ES-I3 (cell line): ENCODE measurements around the gene TRAPPC10.

Source experiments
- H3K36me3 ChIP-seq: 2 replicates; pipeline ENCODE4 v1.6.1; 2013; ENCODE audit warnings: mild to moderate bottlenecking, low read length, control low read depth, moderate library complexity; ENCODE audit not compliant: insufficient read depth
- H3K4me1 ChIP-seq: 2 replicates; pipeline ENCODE4 v1.6.1; 2013; ENCODE audit warnings: mild to moderate bottlenecking, control low read depth, low read length; ENCODE audit not compliant: insufficient read depth
- H3K9ac ChIP-seq: 2 replicates; pipeline ENCODE4 v1.6.1; 2013; ENCODE audit warnings: low read depth, mild to moderate bottlenecking, low read length, moderate library complexity
- H3K9me3 ChIP-seq: 2 replicates; pipeline ENCODE4 v1.6.1; 2013; ENCODE audit warnings: mild to moderate bottlenecking, low read length, moderate library complexity; ENCODE audit not compliant: control insufficient read depth, insufficient read depth

Gene TRAPPC10, protein sequence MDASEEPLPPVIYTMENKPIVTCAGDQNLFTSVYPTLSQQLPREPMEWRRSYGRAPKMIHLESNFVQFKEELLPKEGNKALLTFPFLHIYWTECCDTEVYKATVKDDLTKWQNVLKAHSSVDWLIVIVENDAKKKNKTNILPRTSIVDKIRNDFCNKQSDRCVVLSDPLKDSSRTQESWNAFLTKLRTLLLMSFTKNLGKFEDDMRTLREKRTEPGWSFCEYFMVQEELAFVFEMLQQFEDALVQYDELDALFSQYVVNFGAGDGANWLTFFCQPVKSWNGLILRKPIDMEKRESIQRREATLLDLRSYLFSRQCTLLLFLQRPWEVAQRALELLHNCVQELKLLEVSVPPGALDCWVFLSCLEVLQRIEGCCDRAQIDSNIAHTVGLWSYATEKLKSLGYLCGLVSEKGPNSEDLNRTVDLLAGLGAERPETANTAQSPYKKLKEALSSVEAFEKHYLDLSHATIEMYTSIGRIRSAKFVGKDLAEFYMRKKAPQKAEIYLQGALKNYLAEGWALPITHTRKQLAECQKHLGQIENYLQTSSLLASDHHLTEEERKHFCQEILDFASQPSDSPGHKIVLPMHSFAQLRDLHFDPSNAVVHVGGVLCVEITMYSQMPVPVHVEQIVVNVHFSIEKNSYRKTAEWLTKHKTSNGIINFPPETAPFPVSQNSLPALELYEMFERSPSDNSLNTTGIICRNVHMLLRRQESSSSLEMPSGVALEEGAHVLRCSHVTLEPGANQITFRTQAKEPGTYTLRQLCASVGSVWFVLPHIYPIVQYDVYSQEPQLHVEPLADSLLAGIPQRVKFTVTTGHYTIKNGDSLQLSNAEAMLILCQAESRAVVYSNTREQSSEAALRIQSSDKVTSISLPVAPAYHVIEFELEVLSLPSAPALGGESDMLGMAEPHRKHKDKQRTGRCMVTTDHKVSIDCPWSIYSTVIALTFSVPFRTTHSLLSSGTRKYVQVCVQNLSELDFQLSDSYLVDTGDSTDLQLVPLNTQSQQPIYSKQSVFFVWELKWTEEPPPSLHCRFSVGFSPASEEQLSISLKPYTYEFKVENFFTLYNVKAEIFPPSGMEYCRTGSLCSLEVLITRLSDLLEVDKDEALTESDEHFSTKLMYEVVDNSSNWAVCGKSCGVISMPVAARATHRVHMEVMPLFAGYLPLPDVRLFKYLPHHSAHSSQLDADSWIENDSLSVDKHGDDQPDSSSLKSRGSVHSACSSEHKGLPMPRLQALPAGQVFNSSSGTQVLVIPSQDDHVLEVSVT

GRCh38 chr21:44011579-44012473 lies at the start of gene TRAPPC10:
Gene TRAPPC10, plus strand, starts transcription at chr21:44012309. Its CDS starts 185 bp downstream, at chr21:44012494.
- H3K9ac ChIP-seq: peak within 1 kb of the TSS; percentile 96
- H3K36me3 ChIP-seq: no peaks in the 10 kb centered on the region

GRCh38 chr21:43965911-43966585 lies 46.1 kb upstream of the TRAPPC10 start:
- Histone ChIP-seq H3K36me3 (no peaks in the 10 kb centered on the region; the same call in 1 of the 2 replicates), H3K9me3 (no peaks in the 10 kb centered on the region; the same call in 1 of the 2 replicates), H3K9ac (no peak overlapping the region), H3K4me1 (no peaks in the 10 kb centered on the region)

More at GRCh38 chr21:44011579-44012473, at the start of gene TRAPPC10:
- Histone ChIP-seq H3K9me3 (no peaks in the 10 kb centered on the region), H3K4me1 (peaks cover 14% of the 10 kb centered on the region)

DNA sequence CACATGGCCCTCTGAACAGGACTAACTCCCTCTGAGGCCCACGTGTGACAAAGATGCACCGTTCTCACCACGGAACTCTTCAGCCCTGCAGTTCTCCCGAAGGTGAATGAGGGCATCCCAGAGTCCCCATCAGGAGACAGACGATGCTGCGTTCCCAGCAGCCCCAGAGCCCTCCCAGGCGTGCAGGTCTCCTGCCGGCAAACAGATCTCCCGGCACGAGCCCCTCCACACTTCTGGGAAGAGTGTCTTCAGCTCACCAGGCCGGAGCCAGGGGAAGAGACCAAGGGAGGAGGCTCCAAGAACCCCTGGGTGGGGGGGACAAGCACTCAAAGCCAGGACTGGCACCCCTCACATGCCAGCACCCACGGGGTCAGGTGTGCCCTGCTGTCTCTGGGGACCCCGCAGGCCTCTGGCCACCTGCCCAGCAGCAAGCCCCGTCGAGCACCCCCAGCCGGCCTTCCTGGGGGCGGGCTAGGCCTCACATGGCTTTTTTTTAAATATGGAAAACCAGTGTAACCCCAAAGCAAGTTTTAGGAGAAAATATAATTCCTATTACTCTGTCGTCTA lies 45.1 kb upstream of the TRAPPC10 start:
- Histone ChIP-seq H3K9ac (no peak overlapping the region), H3K4me1 (no peaks in the 10 kb centered on the region)

GRCh38 chr21:43967981-43968380 lies 44.1 kb upstream of the TRAPPC10 start:
- 0 out of 2 replicates have a peak, but pooled peaks cover 4% of the 10 kb centered on the region for H3K36me3 ChIP-seq
- H3K9me3 ChIP-seq: no peaks in the 10 kb centered on the region; the same call in 1 of the 2 replicates
- H3K4me1 ChIP-seq: no peaks in the 10 kb centered on the region
- no peak overlapping the region for H3K9ac ChIP-seq

More for the DNA sequence above, 45.1 kb upstream of the TRAPPC10 start:
- Histone ChIP-seq H3K9me3 (no peaks in the 10 kb centered on the region; the same call in 1 of the 2 replicates), H3K36me3 (peaks cover 4% of the 10 kb centered on the region; the same call in 1 of the 2 replicates)

DNA sequence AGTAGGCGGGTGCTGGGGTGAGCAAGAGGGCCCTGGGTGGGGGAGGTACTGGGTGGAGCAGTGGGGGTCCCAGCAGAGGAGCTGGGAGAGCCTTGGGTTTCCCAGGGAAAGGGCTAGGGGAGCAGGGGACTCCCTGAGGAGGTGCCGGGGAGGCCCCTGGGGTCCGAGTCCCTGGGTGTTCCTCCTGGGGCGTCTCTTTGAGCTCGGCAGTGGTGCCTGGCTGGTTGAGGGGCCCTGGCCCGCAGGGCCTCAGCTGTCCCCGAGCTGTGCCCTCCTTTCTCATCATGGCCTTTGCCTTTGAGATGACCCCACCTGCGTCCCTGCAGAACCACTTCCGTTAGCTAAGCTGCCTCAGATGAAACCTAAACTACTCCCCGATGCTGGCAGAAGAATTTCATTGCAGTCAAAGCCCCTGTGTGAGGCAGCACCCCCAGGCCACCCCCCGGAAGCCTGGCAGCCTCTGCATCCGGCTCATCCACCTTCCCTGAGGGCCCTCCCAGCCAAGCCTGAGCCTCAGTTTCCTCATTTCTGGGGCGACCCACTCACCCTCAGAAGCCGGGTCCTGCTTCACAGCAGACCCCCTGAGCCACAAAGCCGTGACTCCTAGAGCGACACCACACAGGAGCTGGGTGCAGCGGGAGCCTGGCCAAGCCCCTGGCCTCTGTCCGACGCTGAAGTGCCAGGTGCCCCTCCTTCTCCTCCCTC lies 43.5 kb upstream of the TRAPPC10 start:
- no peak overlapping the region for H3K9ac ChIP-seq
- H3K36me3 ChIP-seq: 0 out of 2 replicates have a peak, but pooled peaks cover 4% of the 10 kb centered on the region
- H3K9me3 ChIP-seq: no peaks in the 10 kb centered on the region; the same call in 1 of the 2 replicates
- no peaks in the 10 kb centered on the region for H3K4me1 ChIP-seq

DNA sequence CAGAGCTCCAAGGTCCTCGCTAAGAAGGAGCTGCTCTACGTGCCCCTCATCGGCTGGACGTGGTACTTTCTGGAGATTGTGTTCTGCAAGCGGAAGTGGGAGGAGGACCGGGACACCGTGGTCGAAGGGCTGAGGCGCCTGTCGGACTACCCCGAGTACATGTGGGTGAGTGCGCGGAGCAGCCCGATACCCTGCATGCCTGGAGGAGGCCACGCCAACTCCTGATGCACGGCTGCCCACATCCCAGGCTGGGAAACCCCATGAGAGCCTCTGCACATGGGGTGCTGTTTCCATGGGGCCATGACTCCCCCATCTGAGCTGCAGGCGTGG lies 43.0 kb upstream of the TRAPPC10 start:
- Histone ChIP-seq H3K9me3 (no peaks in the 10 kb centered on the region), H3K4me1 (no peaks in the 10 kb centered on the region), H3K36me3 (0 out of 2 replicates have a peak, but pooled peaks cover 4% of the 10 kb centered on the region), H3K9ac (no peak overlapping the region)

DNA sequence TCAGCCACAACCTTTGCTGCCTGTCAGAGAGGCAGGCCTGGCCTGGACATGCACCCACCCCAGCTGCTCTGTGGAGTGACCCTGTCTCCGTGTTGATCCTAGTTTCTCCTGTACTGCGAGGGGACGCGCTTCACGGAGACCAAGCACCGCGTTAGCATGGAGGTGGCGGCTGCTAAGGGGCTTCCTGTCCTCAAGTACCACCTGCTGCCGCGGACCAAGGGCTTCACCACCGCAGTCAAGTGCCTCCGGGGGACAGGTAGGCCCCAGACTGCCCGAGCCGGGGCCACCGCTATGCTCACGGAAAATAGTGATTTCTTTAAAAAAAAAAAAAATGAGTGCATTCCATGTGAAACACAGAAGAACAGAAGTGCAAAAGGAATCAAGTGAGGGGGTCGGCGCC lies 41.6 kb upstream of the TRAPPC10 start:
- Histone ChIP-seq H3K9me3 (no peaks in the 10 kb centered on the region), H3K4me1 (no peaks in the 10 kb centered on the region), H3K9ac (no peak overlapping the region), H3K36me3 (0 out of 2 replicates have a peak, but pooled peaks cover 4% of the 10 kb centered on the region)

DNA sequence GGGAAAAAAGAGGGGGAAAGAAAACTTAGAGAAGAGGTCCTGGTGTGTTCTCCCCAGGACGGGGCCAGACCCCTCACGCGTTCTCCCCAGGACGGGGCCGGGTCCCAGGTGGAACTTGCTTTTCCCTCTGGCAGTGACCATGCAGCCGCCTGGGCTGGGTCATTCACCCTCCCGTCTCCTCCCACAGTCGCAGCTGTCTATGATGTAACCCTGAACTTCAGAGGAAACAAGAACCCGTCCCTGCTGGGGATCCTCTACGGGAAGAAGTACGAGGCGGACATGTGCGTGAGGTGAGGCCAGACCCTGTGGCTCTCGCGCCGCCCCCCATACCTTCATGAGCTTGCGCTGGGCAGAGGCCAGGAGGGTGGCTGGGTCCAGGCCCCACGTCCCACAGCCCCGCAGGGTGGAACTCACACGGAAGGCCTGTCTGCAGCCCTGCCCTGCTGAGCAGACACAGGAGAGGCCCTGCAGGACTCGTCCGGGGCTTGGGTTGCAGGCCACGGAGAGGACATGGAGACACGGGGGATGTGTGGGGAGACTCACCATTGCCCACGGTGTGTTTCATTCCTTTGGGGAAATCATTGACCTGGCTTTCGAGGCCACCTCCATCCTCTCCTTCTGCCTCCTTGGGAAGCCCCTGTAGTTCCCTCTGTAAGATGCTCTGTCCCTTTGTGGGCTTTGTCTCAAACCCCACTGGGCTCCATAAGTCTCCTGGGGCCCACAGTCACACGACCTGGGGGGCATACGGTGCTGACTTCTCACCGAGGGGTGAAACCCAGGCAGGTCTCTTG lies 40.7 kb upstream of the TRAPPC10 start:
- Histone ChIP-seq H3K9ac (no peak overlapping the region), H3K36me3 (0 out of 2 replicates have a peak, but pooled peaks cover 4% of the 10 kb centered on the region), H3K9me3 (no peaks in the 10 kb centered on the region), H3K4me1 (no peaks in the 10 kb centered on the region)

- 0 out of 2 replicates have a peak, but pooled peaks cover 4% of the 10 kb centered on the region for H3K36me3 ChIP-seq
- H3K9me3 ChIP-seq: no peaks in the 10 kb centered on the region
- H3K4me1 ChIP-seq: no peaks in the 10 kb centered on the region
- H3K9ac ChIP-seq: no peak overlapping the region
Measured at GRCh38 chr21:43971992-43972255, 40.2 kb upstream of the TRAPPC10 start.

- Histone ChIP-seq H3K9me3 (no peaks in the 10 kb centered on the region), H3K9ac (no peak overlapping the region), H3K4me1 (no peaks in the 10 kb centered on the region), H3K36me3 (0 out of 2 replicates have a peak, but pooled peaks cover 4% of the 10 kb centered on the region)
Measured at GRCh38 chr21:43972850-43973633, 39.1 kb upstream of the TRAPPC10 start.

GRCh38 chr21:43973634-43973955 lies 38.5 kb upstream of the TRAPPC10 start:
- Histone ChIP-seq H3K36me3 (0 out of 2 replicates have a peak, but pooled peaks cover 4% of the 10 kb centered on the region), H3K4me1 (no peaks in the 10 kb centered on the region), H3K9me3 (no peaks in the 10 kb centered on the region), H3K9ac (no peak overlapping the region)
